OCI-LY7 (cell line): ENCODE data around the gene ZC2HC1B.

Experiments
- CTCF ChIP-seq: fragments of 200-600 bp; sonication (generic); conservative IDR thresholded peaks from 2 replicates; pipeline ENCODE4 v1.5.1; 2014; ENCODE audit warnings: mild to moderate bottlenecking, antibody characterized with exemption, low read length, moderate library complexity, mixed read lengths
- EZH2phosphoT487 ChIP-seq: fragments of 200-600 bp; sonication (generic); IDR thresholded peaks from 2 replicates; pipeline ENCODE4 v1.6.1; 2018; ENCODE audit warnings: low read depth, borderline replicate concordance, mild to moderate bottlenecking, mixed run types, antibody characterized with exemption, low read length, moderate library complexity, mixed read lengths

- no peak for TF ChIP-seq CTCF
- no peak for TF ChIP-seq EZH2phosphoT487
Observed at GRCh38 chr6:143901885-143902750, 37.8 kb downstream of the ZC2HC1B start.
